GM19468 (cell line): ENCODE data around the gene FNDC3B.

Experiments used
- ATAC-seq: cut with Tn5 transposase; IDR thresholded peaks from one replicate; pipeline ENCODE4 v1.9.1; 2021; ENCODE audit warnings: mild to moderate bottlenecking, moderate library complexity, moderate number of reproducible peaks; ENCODE audit not compliant: unreplicated experiment; ENCODE audit errors: extremely low read depth

FNDC3B gene

GRCh38 chr3:172268425-172268824, 229.0 kb downstream of the FNDC3B start:
- no peak for ATAC-seq

DNA sequence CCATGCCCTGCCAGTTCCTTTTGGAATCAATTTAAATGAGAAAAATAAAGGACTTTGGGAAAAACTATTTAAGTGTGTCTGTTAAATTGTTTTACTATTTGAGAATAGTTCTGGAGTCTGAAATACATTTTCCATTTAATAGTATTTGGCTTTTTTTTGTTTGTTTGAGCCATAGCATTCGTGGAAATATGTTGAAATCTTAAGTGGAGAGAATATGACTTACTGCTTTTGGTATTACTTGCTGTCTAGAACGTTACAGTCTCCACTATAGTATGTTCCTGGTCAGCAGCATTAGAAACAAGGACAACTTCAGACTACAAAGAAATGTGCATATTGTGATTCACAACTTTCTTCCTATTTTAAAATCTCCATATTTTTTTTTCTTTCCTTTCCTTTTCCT, 229.5 kb downstream of the FNDC3B start:
- ATAC-seq: no peak

- peak; percentile 78 for ATAC-seq
These were observed 231.3 kb downstream of the FNDC3B start for GRCh38 chr3:172270557-172271166.

DNA sequence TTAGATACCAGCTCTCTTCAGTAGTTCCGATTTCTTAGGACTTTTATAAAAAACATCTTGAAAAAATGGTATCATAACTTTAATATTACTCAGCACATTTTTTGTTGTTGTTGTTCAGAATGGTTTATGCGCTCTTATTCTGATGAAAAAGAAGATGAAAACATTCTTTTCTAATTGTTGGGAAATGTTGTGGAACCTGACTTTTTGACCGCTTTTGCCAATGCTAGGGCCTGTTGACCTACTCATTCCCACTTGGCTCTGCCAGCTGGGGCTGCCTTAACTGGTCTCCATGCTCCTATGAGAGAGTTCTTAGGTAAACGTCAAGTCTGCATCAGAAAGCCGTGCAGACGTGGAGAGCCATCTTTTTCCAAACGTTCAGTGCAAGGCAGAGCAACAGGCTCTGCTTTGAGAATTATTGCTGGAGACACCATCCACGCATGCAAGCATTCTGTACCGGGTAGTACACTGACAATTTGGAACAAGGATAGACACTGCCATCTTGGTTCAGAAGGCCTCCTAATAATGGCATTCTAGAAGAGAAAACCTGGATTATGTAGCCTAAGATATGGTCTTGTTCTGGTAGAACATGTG, 232.1 kb downstream of the FNDC3B start:
- no peak for ATAC-seq

- no peak for ATAC-seq
These were observed 233.3 kb downstream of the FNDC3B start for GRCh38 chr3:172272698-172273097.

DNA sequence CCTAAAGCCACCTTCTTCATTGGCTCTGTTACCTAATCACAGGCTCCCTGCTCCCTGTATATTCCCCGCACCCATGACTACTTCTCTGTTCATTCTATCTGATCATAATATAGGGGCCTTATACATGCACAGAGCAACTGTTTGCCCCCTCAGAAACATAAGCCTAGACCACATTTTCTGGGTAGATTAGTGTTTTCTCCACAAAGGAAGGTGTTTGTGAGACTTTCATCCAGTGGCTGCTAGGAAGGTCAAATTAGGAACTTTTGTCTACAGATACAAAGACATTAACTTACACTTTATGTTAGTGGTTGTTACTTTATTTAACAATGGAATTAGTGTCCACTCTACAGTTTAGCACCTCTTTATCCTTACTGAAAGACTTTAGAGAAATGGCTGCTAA, 234.0 kb downstream of the FNDC3B start:
- ATAC-seq: no peak

DNA sequence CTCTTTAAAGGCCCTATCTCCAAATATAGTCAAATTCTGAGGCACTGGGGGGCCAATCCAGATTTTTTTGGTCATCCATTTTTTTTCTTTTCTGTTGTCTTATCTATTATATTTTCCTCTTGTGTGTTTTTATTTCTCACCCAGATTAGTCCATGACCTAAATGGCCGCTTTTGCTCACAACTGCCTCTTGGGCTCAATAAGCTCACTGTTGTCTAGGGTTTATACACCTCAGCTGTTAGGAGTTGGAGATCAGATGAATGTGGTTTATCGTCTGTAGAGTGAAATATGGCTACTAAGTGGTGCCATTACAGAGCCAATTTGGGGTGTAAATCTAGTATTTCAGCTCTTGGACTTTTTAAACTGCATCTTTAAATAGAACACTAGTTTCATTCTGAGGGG, 235.5 kb downstream of the FNDC3B start:
- no peak for ATAC-seq

- ATAC-seq: no peak
These were observed 236.2 kb downstream of the FNDC3B start for GRCh38 chr3:172275586-172275985.

- ATAC-seq: peak; percentile 53
These were observed 236.7 kb downstream of the FNDC3B start for GRCh38 chr3:172276103-172276502.

GRCh38 chr3:172277151-172277652, 237.8 kb downstream of the FNDC3B start:
- no peak for ATAC-seq

DNA sequence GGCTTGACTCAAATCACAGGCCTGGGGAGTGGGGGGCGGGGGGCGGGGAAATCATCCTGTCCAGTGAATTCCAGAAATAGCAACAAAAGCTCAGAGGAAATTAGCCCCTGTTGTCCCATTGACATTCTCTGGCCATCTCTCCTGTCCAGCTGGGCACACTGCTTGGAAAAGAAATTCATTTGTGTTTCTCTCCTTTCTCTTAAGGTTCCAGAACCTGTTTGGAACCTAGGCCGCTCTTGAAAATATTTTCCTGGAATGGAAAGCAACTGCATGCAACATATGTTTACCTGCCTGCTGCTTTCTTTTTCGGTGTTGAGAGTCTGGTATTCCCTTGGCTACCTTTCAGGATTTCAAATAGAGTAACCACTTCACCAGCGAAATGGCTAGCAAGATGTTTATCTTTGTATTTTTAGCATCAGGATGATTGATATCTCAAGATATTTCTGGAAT, 239.8 kb downstream of the FNDC3B start:
- ATAC-seq: no peak

- ATAC-seq: no peak
These were observed 240.6 kb downstream of the FNDC3B start for GRCh38 chr3:172279974-172280373.

GRCh38 chr3:172280406-172281051, 241.2 kb downstream of the FNDC3B start:
- no peak for ATAC-seq

DNA sequence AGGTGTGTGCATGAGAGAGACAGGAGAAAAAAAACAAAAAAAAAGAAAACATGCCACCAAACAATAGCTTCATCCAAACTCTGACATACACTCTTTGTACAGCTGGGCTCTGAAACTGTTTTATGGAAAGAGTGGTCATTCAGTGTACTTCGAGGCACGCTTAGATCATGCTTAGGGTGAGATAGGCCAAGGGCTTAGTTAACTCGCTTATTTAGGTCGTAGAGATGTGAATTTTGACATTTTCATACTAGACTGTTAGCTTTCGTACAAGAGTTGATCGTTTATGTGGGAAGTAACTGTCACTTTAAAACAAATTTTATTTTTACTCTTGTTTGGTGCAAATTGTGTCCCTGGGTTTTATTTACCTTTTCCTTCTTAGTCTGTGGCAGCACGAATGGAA, 242.5 kb downstream of the FNDC3B start:
- no peak for ATAC-seq

DNA sequence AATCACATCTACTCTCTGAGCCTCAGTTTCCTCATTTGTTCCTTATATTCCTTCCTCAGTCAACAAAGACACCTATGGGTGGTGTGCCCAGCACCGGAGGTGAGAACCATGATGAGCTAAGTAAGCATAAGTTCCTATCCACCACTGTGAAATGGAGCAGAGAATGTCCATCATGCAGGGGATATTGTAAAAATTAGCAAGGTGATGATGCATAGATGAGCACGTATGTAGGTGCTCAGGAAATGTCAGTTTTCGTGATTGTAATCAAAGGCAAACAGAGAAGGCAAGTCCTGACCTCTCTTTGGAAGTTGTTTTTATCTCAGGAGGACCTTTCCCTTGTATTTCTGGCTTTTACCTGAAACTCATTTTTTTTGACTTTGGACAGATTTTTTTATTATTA, 243.5 kb downstream of the FNDC3B start:
- no peak for ATAC-seq

- ATAC-seq: no peak
These were observed 244.5 kb downstream of the FNDC3B start for GRCh38 chr3:172283841-172284357.

- no peak for ATAC-seq
These were observed 246.5 kb downstream of the FNDC3B start for GRCh38 chr3:172285844-172286243.

DNA sequence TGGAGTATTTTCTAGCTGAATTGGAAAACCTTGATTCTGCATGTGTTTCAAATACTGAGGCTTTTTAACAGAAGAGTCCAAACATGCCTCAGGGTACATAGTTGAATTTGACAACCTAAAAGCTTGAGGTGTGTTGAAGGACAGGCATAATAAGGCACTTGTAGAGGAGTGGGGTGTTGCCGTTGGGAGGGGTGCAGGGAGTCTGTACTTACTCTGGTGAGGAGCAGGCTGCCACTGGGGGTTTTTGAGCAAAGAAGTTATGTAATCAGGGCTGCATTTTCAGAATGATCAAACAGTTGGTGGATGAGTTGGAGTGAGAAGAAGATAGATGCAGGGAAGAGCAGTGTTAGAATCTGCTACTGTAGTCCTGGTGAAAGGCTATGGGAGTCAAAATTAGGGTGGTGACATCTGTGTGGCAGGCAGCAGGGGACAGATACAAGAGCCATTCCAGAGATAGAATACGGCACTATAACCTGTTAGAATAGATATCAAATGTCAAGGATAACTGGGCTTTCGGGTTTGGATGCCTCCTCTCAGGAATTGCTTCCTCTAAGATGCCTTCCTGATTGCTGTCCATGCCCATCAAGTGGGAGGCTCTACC, 247.3 kb downstream of the FNDC3B start:
- no peak for ATAC-seq

DNA sequence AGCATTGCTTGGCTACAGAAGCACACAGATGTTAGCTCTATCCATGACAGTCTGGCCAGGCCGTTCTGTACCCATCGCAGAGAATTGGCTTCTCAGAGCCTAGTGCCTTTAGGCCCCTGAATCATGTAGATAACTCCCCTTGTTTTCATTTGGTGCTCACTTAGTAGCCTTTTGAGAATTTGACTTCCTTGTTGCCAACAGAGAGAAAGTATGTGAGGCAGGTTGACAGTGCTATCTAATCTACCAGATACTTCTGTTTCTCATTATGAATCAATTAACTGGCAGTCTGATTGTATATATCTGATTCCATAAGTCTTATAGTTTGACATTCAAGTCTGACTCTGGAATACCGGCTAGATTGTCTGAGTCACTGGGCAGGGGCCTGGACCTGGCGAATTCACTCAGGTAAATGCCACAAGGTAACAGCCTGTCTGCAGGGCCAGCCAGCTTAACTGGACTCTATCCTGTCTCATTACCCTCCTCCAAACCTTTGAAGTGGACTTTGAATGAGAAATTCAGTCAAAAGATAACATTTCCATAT, 248.6 kb downstream of the FNDC3B start:
- no peak for ATAC-seq

DNA sequence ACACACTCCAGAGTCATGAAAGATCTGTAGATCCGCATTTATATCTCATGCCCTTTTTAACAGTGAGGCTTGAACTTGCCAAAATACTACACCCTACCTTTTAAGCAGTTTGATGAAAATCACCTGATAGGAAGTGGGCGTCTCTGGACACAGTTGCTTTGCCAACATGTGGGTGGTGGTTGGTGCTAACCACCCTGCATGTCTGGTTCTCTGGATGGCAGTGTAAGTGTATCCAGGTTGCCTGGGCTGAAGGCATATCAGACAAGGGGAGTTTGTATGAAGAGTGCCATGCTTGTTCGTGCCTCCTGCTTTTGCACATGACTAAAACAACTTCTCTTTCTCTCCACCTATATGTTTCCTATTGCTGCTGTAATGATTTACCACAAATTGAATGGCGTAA, 249.3 kb downstream of the FNDC3B start:
- ATAC-seq: no peak

GRCh38 chr3:172289583-172289982, 250.2 kb downstream of the FNDC3B start:
- no peak for ATAC-seq
